GM12801 (cell line): ENCODE measurements around the gene AFF2.

ENCODE experiments used
- TF ChIP-seq, protein P1 (sequence below): IDR thresholded peaks from one replicate; pipeline ENCODE4 v1.5.1; 2011; ENCODE audit warnings: control low read depth; ENCODE audit not compliant: insufficient read length; ENCODE audit errors: extremely low read depth

Gene AFF2

DNA sequence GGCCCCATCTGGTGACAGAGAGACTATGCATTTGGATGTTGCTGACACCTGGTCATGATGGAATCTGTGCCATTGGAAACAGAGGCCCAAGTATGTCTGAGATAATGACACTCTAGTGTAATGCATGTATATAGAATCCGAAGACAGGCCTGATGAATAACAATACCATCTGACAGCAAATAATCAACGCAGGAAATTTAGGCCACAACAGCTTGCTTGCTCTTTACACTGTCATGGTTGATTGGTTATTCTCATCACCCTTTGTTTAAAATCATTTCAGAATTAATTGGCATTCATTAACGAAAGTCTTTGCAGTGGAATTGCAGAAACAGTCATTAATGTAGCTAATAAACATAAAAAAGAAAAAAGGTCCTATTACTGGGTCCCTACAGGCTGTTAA lies 194.8 kb downstream of the AFF2 start:
- TF ChIP-seq, protein P1, sequence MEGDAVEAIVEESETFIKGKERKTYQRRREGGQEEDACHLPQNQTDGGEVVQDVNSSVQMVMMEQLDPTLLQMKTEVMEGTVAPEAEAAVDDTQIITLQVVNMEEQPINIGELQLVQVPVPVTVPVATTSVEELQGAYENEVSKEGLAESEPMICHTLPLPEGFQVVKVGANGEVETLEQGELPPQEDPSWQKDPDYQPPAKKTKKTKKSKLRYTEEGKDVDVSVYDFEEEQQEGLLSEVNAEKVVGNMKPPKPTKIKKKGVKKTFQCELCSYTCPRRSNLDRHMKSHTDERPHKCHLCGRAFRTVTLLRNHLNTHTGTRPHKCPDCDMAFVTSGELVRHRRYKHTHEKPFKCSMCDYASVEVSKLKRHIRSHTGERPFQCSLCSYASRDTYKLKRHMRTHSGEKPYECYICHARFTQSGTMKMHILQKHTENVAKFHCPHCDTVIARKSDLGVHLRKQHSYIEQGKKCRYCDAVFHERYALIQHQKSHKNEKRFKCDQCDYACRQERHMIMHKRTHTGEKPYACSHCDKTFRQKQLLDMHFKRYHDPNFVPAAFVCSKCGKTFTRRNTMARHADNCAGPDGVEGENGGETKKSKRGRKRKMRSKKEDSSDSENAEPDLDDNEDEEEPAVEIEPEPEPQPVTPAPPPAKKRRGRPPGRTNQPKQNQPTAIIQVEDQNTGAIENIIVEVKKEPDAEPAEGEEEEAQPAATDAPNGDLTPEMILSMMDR, result no peak

DNA sequence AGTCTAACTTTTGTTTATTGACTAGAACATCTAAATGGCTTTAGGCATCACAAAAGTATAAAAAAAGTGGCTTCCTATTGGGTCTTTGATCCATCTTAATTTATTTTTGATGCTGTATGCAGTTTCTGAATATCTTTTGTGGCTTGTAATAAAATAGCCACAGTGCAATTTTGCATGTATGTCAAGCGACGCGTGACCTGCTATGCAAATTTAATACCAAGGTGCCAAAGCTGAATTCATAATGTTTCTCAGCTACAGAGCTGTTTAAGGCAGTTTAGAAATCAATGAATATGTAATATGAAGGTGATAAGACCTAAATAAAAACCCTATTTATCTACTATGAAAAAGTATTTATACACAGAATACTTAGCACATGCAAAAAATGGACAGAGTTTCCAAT lies 197.8 kb downstream of the AFF2 start:
- TF ChIP-seq, protein P1, result no peak

DNA sequence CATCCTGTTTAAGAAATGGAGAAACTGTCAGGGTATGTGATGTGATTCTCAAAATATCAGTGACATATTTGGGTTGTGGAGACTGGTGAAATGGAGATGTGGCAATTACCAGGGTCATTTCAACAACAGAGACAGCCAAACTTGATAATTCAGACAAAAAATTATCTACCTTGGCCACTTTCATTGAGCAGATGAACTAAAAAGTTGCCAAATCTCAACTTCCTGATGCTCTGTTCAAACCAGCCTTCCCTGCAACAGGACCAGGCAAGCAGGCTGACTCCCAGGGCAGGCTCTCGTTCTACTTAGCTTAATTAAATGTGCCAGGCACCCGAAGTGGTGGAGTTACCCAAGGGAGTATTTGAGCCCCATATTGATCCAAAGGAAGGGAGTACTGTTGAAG lies 199.6 kb downstream of the AFF2 start:
- TF ChIP-seq, protein P1, result no peak

DNA sequence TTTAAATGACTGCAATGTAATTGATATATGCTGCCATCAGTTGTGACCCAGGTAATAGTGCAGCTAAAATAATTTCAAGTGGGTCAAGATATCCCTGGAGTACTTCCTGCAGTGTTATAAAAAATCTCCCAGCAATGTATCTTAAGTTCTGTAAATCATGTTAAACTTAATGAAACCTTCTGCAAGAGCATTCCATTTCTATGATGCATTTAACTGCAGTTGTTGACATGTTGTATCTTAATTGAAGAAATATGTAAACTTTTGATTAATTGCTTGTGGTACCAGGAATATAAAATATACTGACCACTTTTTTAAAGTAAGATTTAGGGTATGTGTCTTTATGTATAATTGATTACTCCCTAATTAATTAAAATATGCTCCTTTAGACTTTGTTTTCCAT lies 213.6 kb downstream of the AFF2 start:
- TF ChIP-seq, protein P1, result no peak

DNA sequence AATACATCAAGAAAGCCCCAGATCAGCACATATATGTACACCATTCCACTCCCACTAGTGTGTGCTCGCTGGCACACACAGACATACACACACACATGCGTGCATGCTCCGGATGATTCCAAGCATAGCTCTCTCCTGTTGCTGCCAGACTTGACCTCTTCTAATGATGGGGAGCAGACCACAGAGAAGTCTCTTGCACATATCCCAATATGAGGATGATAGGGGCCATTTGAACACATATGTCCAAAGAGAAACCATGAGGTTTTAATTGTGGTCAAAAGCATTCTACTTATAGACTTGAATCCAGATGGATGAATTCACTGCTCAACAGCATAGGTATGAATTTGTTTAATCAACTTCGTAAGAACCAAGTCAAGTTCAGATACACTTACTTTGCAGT lies 214.9 kb downstream of the AFF2 start:
- TF ChIP-seq, protein P1, result no peak

DNA sequence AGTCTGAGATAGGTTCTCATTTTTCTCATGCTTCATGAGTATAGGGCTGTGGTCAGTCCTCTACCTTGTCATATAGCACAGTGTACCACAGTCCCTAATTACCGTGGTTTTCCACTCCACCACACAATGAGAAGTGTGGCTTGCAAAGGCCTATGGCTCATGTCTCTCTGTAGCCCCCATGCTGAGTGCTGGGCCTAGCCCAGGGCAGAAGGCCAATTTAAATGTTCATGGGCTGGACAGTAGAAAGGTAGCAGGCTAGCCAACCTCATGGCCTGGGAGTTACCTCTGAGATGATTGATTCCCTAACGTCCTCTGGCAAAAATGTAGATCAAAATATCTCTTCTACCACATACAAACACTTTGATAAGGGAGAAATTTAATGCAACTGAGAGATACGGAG lies 222.5 kb downstream of the AFF2 start:
- TF ChIP-seq, protein P1, result no peak

DNA sequence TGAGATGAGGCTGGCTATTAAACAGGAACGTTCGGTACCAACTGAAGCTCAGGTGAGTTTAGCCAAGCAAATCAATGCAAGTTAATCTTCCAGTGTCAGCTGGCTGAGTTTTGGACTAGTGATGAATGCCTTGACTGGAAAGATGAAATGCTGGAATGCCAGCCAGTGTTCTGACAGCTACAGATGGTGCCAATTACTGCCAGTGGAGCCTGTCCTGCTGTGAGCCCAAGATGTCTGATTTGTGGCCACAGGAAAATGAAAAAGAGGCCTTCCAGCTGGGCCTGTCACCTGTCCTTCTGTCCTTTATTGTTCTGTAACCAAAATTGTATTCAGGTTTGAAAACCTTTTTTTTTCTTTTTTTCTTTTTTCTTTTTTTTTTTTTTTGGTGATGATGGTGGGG lies 223.1 kb downstream of the AFF2 start:
- TF ChIP-seq, protein P1, result no peak

DNA sequence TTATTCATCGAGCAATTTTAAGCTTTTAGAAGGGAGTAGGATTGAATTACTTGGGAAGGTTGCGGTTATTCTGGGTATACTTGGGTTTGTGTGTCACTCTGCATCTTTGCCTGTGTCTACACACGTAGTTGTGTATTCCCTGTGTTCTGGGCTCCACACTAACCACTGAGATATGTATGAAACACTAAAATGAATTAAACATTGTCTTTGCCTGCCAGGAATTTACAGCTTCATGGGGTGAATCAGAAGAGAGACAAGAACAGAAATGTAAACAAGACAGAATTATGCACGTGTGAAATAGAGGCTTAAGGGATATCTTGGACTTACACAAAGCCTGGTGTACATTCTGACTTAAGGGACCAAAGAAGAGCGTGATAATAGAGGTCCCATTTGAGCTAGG lies 228.5 kb downstream of the AFF2 start:
- TF ChIP-seq, protein P1, result no peak
